ENCODE results near the gene SLC25A13. TPM values are rescaled to one million over a fixed set of nuclear protein-coding genes. Genes with fewer than 3 reads are reported as not detected.
"Not testable (repeated sequence)": the region's sequence is repeated elsewhere in the genome, so short reads cannot be mapped to it uniquely, and the experiment has no call there.

SLC25A13 gene
- total RNA-seq, 1 donor from 2014 or later = 30.3 TPM

GRCh38 chr7:96299496-96299895 lies 22.4 kb downstream of the SLC25A13 start:
- no peak for DNase-seq (ENCODE audit: low spot score)

GRCh38 chr7:96297876-96298275 lies 24.0 kb downstream of the SLC25A13 start:
- no peak for DNase-seq (ENCODE audit: low spot score)

GRCh38 chr7:96297446-96297845 lies 24.5 kb downstream of the SLC25A13 start:
- not testable (repeated sequence) for DNase-seq (ENCODE audit: low spot score)

- DNase-seq (ENCODE audit: low spot score) = not testable (repeated sequence)
Observed at GRCh38 chr7:96293911-96294310, 28.0 kb downstream of the SLC25A13 start.

GRCh38 chr7:96287559-96287958 lies 34.3 kb downstream of the SLC25A13 start:
- DNase-seq (ENCODE audit: low spot score) = no peak

- DNase-seq (ENCODE audit: low spot score) = no peak
Observed at GRCh38 chr7:96287132-96287531, 34.8 kb downstream of the SLC25A13 start.

- DNase-seq (ENCODE audit: low spot score) = no peak
Observed at GRCh38 chr7:96285579-96285978, 36.3 kb downstream of the SLC25A13 start.

GRCh38 chr7:96284835-96285234 lies 37.1 kb downstream of the SLC25A13 start:
- no peak for DNase-seq (ENCODE audit: low spot score)

GRCh38 chr7:96284240-96284639 lies 37.7 kb downstream of the SLC25A13 start:
- no peak for DNase-seq (ENCODE audit: low spot score)

GRCh38 chr7:96282835-96283234 lies 39.1 kb downstream of the SLC25A13 start:
- no peak for DNase-seq (ENCODE audit: low spot score)

GRCh38 chr7:96277921-96278320 lies 44.0 kb downstream of the SLC25A13 start:
- DNase-seq (ENCODE audit: low spot score) = no peak

GRCh38 chr7:96276019-96276418 lies 45.9 kb downstream of the SLC25A13 start:
- no peak for DNase-seq (ENCODE audit: low spot score)

GRCh38 chr7:96273716-96274115 lies 48.2 kb downstream of the SLC25A13 start:
- peak; percentile 8 for DNase-seq (ENCODE audit: low spot score)

- DNase-seq (ENCODE audit: low spot score) = no peak
Observed at GRCh38 chr7:96269246-96269994, 52.5 kb downstream of the SLC25A13 start.

GRCh38 chr7:96266580-96266979 lies 55.3 kb downstream of the SLC25A13 start:
- DNase-seq (ENCODE audit: low spot score) = no peak

- DNase-seq (ENCODE audit: low spot score) = no peak
Observed at GRCh38 chr7:96266015-96266414, 55.9 kb downstream of the SLC25A13 start.

GRCh38 chr7:96253964-96254363 lies 67.9 kb downstream of the SLC25A13 start:
- no peak for DNase-seq (ENCODE audit: low spot score)

GRCh38 chr7:96253441-96253840 lies 68.5 kb downstream of the SLC25A13 start:
- DNase-seq (ENCODE audit: low spot score) = no peak

GRCh38 chr7:96250776-96251361 lies 71.0 kb downstream of the SLC25A13 start:
- DNase-seq (ENCODE audit: low spot score) = no peak

- no peak for DNase-seq (ENCODE audit: low spot score)
Observed at GRCh38 chr7:96248405-96248804, 73.5 kb downstream of the SLC25A13 start.

GRCh38 chr7:96246919-96247318 lies 75.0 kb downstream of the SLC25A13 start:
- no peak for DNase-seq (ENCODE audit: low spot score)

GRCh38 chr7:96244992-96245292 lies 77.0 kb downstream of the SLC25A13 start:
- no peak for DNase-seq (ENCODE audit: low spot score)

GRCh38 chr7:96244244-96244991 lies 77.5 kb downstream of the SLC25A13 start:
- DNase-seq (ENCODE audit: low spot score) = no peak
